ENCODE results near the gene RUSF1.
"Not testable (repeated sequence)": the region's sequence is repeated elsewhere in the genome, so short reads cannot be mapped to it uniquely, and the experiment has no call there.

RUSF1 gene

GRCh38 chr16:31507929-31508705, at the start of gene RUSF1:
TSS of gene RUSF1 (minus strand) at chr16:31508391. CDS start at chr16:31508373, 18 bp downstream.
- TF ChIP-seq CTCF (IDR thresholded peaks at IDR 0.05; ENCODE audit: low read depth, low read length, missing control alignments) = no peak

GRCh38 chr16:31542763-31543162, 34.6 kb upstream of the RUSF1 start:
- no peak for TF ChIP-seq CTCF (IDR thresholded peaks at IDR 0.05; ENCODE audit: low read depth, low read length, missing control alignments)
- no peak for DNase-seq (ENCODE audit: low read depth)
- no peak overlapping the region for H3K4me3 ChIP-seq (ENCODE audit: low read depth, low read length)

More at GRCh38 chr16:31507929-31508705, at the start of gene RUSF1:
- peak; percentile 61 for DNase-seq (ENCODE audit: low read depth)
- peak within 1 kb of the TSS; percentile 80 for H3K4me3 ChIP-seq (ENCODE audit: low read depth, low read length)

GRCh38 chr16:31539762-31540161, 31.6 kb upstream of the RUSF1 start:
- H3K4me3 ChIP-seq (ENCODE audit: low read depth, low read length); DNase-seq (ENCODE audit: low read depth): not testable (repeated sequence)

GRCh38 chr16:31538243-31538598, 30.0 kb upstream of the RUSF1 start:
- DNase-seq (ENCODE audit: low read depth); H3K4me3 ChIP-seq (ENCODE audit: low read depth, low read length): not testable (repeated sequence)

- no peak for TF ChIP-seq CTCF (IDR thresholded peaks at IDR 0.05; ENCODE audit: low read depth, low read length, missing control alignments)
- DNase-seq (ENCODE audit: low read depth) = no peak
- H3K4me3 ChIP-seq (ENCODE audit: low read depth, low read length) = no peak overlapping the region
Observed at GRCh38 chr16:31537362-31538242, 29.4 kb upstream of the RUSF1 start.

GRCh38 chr16:31536804-31537361, 28.7 kb upstream of the RUSF1 start:
- DNase-seq (ENCODE audit: low read depth) = no peak
- H3K4me3 ChIP-seq (ENCODE audit: low read depth, low read length) = no peak overlapping the region
- TF ChIP-seq CTCF (IDR thresholded peaks at IDR 0.05; ENCODE audit: low read depth, low read length, missing control alignments) = no peak

GRCh38 chr16:31535737-31536136, 27.5 kb upstream of the RUSF1 start:
- no peak for DNase-seq (ENCODE audit: low read depth)
- H3K4me3 ChIP-seq (ENCODE audit: low read depth, low read length) = no peak overlapping the region

More at GRCh38 chr16:31535737-31536136, 27.5 kb upstream of the RUSF1 start:
- no peak for TF ChIP-seq CTCF (IDR thresholded peaks at IDR 0.05; ENCODE audit: low read depth, low read length, missing control alignments)

All from GM12864 (cell line).